ENCODE data around the gene MT3.

- TF ChIP-seq REST (IDR thresholded peaks at IDR 0.05; ENCODE audit: insufficient read depth in 1 of 2, low read depth in 2 of 2, low read length in 1 of 2), result no peak
- TF ChIP-seq POLR2AphosphoS5 (IDR thresholded peaks at IDR 0.05; ENCODE audit: low read depth, low read length), result no peak
Observed at GRCh38 chr16:56604966-56605365, 15.6 kb downstream of the MT3 start.

Measured in Panc1 (cell line).